Measurements from ENCODE around the gene CEP131. TPM values are rescaled to one million over a fixed set of nuclear protein-coding genes. Genes with fewer than 3 reads are reported as not detected.

The CEP131 gene
- total and polyA plus RNA-seq, 2 of the 8 experiments (the other 6 are each of a cell fraction or from before 2014, with no cell fraction given), result 5.9 to 23.2 TPM

- TF ChIP-seq SIN3A (conservative IDR thresholded peaks at IDR 0.05 in 1 of 2, IDR thresholded peaks at IDR 0.05 in 1 of 2; ENCODE audit: low read depth in 1 of 2, low read length in 2 of 2) (no peak), TEAD4 (IDR thresholded peaks at IDR 0.05; ENCODE audit: low read depth, low read length) (no peak), RFX5 (IDR thresholded peaks at IDR 0.05; ENCODE audit: borderline replicate concordance, low read depth, low read length) (no peak), CTBP2 (IDR thresholded peaks at IDR 0.05; ENCODE audit: borderline replicate concordance, insufficient read depth, insufficient read length, low read length) (no peak), ATF2 (IDR thresholded peaks at IDR 0.05; ENCODE audit: low read length) (no peak), RAD21 (IDR thresholded peaks at IDR 0.05 in 1 of 2, conservative IDR thresholded peaks at IDR 0.05 in 1 of 2; ENCODE audit: low read depth in 2 of 2, low read length in 2 of 2) (no peak), RXRA (IDR thresholded peaks at IDR 0.05; ENCODE audit: insufficient read depth, low read depth, low read length) (no peak), EZH2 (IDR thresholded peaks at IDR 0.05; ENCODE audit: low read depth, low read length, severe bottlenecking) (no peak), HDAC6 (IDR thresholded peaks at IDR 0.05; ENCODE audit: low read depth, low read length) (no peak)
Measured at GRCh38 chr17:81196505-81197408, 26.0 kb downstream of the CEP131 start (continued).

All from H1 (cell line).